ENCODE results near the gene ZNF547. TPM values are rescaled to one million over a fixed set of nuclear protein-coding genes. Genes with fewer than 3 reads are reported as not detected.
A peak's percentile ranks its signal among the peaks of the same experiment; 100 is the strongest.

Gene ZNF547
- total RNA-seq (2.7 and 3.2 TPM in 2 replicates), polyA plus RNA-seq (1.9 and 3.1 TPM in 2 replicates), polyA minus RNA-seq (4.5 and 6.3 TPM in 2 replicates), Bru-seq, nascent RNA (percentile 43 among the genes with signal in this experiment), BruChase-seq, experiment 1, labeled RNA remaining after a 6-hour chase (percentile 63 among the genes with signal in this experiment), BruChase-seq, experiment 2, labeled RNA remaining after a 2-hour chase (percentile 51 among the genes with signal in this experiment)
- 0.79 and 0.88 TPM in 2 replicates for polyA plus RNA-seq (2011; cell fraction: cytosol; rRNA removed)
- 2.0 and 3.4 TPM in 2 replicates for polyA plus RNA-seq (2011; cell fraction: nucleus; rRNA removed)
- 1.4 and 1.7 TPM in 2 replicates for polyA plus RNA-seq (2012)
- polyA minus RNA-seq (2011; cell fraction: cytosol; rRNA and poly(A)+ RNA removed), result 1.8 TPM
- polyA minus RNA-seq (2011; cell fraction: nucleus; rRNA and poly(A)+ RNA removed), result 1.7 and 2.0 TPM in 2 replicates
- long read RNA-seq, partial matches to known transcripts, result 0 of 3 reads
- long read RNA-seq, other reads (novel, unspliced or antisense), result 0 of 3 reads

DNA sequence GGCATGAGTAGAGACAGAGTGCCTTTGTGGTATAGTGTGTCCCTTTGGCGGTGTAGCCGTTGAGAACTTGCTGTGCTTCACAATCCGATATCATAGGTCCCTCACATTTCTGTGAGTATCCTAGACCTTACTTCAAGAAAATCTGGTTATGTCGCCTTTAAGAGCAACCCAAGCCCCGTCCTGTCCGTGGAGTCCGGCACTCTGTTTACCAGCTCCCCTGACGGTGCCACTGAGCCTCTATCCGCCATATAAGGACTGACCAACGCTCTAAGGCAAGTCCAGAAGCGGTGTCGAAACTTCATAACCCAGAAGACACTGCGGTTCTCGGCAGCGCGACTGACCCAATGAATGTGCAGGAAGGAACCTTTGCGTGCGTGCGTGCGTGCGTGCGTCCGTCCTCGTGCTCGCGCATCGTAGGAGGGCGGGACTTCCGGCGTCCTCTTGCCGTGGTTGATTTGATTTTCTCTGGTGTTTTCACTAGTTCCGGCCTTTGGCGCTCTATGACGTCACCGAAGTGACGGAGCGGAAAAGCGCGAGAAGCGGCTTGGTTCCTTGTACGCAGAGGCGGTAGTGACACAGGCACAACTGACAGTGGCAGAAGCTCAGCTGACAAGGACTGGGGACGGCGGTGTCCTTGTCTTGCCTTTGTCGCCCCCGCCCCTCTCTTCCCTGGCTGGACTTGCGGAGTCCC, at the start of gene ZNF547, which contains the start of gene TRAPPC2B:
Gene ZNF547, plus strand, starts transcription at position 555 of the 691 bp plus-strand sequence. CDS start 5,005 bp downstream, outside the sequence.
Gene TRAPPC2B, plus strand, starts transcription at position 555 of the 691 bp plus-strand sequence. CDS start 1,283 bp downstream, outside the sequence.
- Histone ChIP-seq H3K27me3 (ENCODE audit: control insufficient read depth in 2 of 2, insufficient read depth in 2 of 2, low read length in 2 of 2) (no peaks in the 10 kb centered on the region), H3K9me3 (replicated peaks; ENCODE audit: control insufficient read depth, insufficient read depth, low read length) (no peaks in the 10 kb centered on the region), H3K4me1 (ENCODE audit: control insufficient read depth, extremely low read depth, insufficient read depth, low read length) (peaks cover 8% of the 10 kb centered on the region), H3K4me3 (replicated peaks in 1 of 3; ENCODE audit: insufficient read depth in 1 of 3, low read depth in 1 of 3, low read length in 3 of 3) (peak within 1 kb of the TSS; percentile 47 to 92 (median 74)), H2AFZ (ENCODE audit: low read depth, low read length) (peak within 1 kb of the TSS; percentile 62), H3K9me1 (replicated peaks; ENCODE audit: control insufficient read depth, extremely low read depth, insufficient read depth, low read length) (no peaks in the 10 kb centered on the region), H3K79me2 (ENCODE audit: control insufficient read depth, insufficient read depth, low read length) (peaks cover 3% of the 10 kb centered on the region), H3K9ac (replicated peaks; ENCODE audit: extremely low read depth, insufficient read depth, low read length) (peak within 1 kb of the TSS; percentile 37), H4K20me1 (replicated peaks; ENCODE audit: control insufficient read depth, extremely low read depth, insufficient read depth, low read length) (no peaks in the 10 kb centered on the region), H3K36me3 (ENCODE audit: control insufficient read depth in 2 of 2, extremely low read depth in 1 of 2, insufficient read depth in 2 of 2, low read length in 2 of 2) (no peaks in the 10 kb centered on the region), H3K27ac (ENCODE audit: insufficient read depth, low read depth, low read length) (peak within 1 kb of the TSS; percentile 27), H3K4me2 (ENCODE audit: insufficient read depth, low read length) (peak within 1 kb of the TSS; percentile 75)
- no TSS peak for BruUV-seq (replicated peaks)
- peak; percentile 100 for DNase-seq (ENCODE audit: low read depth, low spot score)
- ChIA-PET POLR2A (interaction anchor here (1.4 kb wide), 1 partner anchor 12 kb away, joined by 3 read pairs; no protein-coding TSS in a partner anchor), CTCF (interaction anchor here (0.5 kb wide), 1 partner anchor 26 kb away, joined by 3 read pairs; the partner anchor contains the start of gene ZNF548)
- FAIRE-seq, result peak; percentile 98
- intact Hi-C loops (cut with micrococcal nuclease), result loop anchor here (1.0 kb wide), 5 partner anchors 12 to 83 kb away; partner anchors contain the start of genes ZNF17, ZNF304, ZNF460 and ZNF543
- dilution Hi-C loops (cut with MboI; ENCODE audit: extremely low pct_ligation_motif_present, low sequenced_read_pairs), result no loop called here
- TF ChIP-seq, protein P1, sequence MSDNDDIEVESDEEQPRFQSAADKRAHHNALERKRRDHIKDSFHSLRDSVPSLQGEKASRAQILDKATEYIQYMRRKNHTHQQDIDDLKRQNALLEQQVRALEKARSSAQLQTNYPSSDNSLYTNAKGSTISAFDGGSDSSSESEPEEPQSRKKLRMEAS (IDR thresholded peaks at IDR 0.05; ENCODE audit: insufficient read depth, insufficient read length), result peak; percentile 80
- TF ChIP-seq, protein P2, sequence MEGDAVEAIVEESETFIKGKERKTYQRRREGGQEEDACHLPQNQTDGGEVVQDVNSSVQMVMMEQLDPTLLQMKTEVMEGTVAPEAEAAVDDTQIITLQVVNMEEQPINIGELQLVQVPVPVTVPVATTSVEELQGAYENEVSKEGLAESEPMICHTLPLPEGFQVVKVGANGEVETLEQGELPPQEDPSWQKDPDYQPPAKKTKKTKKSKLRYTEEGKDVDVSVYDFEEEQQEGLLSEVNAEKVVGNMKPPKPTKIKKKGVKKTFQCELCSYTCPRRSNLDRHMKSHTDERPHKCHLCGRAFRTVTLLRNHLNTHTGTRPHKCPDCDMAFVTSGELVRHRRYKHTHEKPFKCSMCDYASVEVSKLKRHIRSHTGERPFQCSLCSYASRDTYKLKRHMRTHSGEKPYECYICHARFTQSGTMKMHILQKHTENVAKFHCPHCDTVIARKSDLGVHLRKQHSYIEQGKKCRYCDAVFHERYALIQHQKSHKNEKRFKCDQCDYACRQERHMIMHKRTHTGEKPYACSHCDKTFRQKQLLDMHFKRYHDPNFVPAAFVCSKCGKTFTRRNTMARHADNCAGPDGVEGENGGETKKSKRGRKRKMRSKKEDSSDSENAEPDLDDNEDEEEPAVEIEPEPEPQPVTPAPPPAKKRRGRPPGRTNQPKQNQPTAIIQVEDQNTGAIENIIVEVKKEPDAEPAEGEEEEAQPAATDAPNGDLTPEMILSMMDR (IDR thresholded peaks at IDR 0.05; ENCODE audit: extremely low read depth in 1 of 2, insufficient read depth in 1 of 2, low read depth in 1 of 2, low read length in 2 of 2), result no peak
- TF ChIP-seq EZH2 (IDR thresholded peaks at IDR 0.05; ENCODE audit: borderline replicate concordance, low read depth, low read length, severe bottlenecking) (no peak), MYC (IDR thresholded peaks at IDR 0.05; ENCODE audit: low read depth, low read length) (no peak), JUN (IDR thresholded peaks at IDR 0.05; ENCODE audit: borderline replicate concordance, insufficient read depth, insufficient read length, low read depth) (peak; percentile 95), POLR2A (IDR thresholded peaks at IDR 0.05; ENCODE audit: low read depth, low read length) (peak; percentile 70), GATA2 (IDR thresholded peaks at IDR 0.05; ENCODE audit: insufficient read depth, insufficient read length, low read depth, low read length) (no peak), POLR2AphosphoS5 (IDR thresholded peaks at IDR 0.05; ENCODE audit: insufficient read depth, low read depth, low read length) (peak; percentile 74), FOS (IDR thresholded peaks at IDR 0.05; ENCODE audit: borderline replicate concordance, insufficient read depth, low read length) (no peak)

Measured in endothelial cell of umbilical vein (primary cell).